ENCODE results near the gene TET2.

Gene TET2

GRCh38 chr4:105140684-105141490 is 5.8 kb upstream of the TET2 start:
- DNase-seq, result peak; percentile 23

DNA sequence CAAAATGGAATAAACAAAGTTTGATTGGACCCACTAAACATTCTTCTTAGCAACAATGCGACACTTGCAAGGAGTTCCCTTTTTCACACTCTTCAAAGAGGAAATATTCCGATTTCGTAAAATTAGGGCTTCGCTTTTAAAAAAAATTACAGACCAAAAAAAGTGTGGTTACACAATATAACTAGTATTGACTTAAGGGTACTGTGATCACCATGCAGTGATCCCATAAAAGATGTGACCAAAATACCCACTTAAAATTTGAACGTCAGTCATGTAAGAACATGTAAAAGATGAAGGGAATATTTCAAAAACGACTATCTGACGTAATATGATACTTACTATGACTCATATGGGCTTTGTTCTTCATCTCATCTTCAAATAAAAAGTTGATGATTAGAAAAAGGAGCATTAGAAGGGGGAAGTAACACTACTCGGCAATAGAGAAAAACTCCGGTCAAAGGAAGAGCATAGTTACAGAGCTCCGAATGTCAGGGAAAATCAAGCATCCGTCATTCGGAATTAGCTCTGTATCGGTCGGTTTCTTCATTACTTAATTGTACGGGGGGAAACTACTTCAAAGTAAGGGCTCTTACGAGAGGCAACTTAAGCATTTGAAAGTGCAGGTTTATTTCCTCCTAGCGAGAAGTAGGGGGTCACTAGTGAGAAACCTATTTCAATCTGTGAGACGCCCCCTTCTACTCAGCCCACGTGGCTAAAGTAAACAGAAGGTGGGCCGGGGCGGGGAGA is 1.3 kb upstream of the TET2 start:
- no peak for DNase-seq

- DNase-seq, result no peak
These were observed 787 bp upstream of the TET2 start for GRCh38 chr4:105145903-105146275.

GRCh38 chr4:105147016-105147552 is 408 bp downstream of the TET2 start:
- DNase-seq, result no peak

DNA sequence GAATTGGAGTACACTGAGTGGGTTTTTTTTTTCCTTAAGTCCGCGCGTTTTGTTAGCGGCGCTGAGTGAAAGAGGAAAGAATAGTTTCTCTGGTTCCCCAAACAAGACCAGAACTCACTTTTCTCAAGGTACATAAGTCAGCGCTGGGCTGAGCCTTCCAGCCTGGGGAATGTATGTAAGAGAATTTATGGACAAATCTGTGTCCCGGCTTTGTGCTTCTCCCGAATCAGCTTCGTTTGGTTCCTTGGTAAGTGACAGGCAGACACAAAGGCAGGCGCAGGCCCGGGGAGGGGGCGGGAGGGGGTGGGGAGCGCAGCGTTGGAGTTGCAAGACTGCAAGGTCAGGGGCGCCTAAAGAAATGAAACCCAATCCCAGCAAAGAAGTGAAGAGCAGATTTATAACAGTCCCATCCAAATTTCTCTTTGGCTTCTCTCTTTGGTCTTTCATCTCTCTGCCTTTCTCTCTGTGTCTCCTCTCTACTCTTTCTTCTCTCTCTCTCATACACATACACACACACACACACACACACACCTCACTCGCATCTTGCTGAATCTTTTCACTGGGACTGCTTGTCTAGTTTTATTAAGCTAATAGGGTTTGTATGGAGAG is 981 bp downstream of the TET2 start:
- peak; percentile 49 for DNase-seq

DNA sequence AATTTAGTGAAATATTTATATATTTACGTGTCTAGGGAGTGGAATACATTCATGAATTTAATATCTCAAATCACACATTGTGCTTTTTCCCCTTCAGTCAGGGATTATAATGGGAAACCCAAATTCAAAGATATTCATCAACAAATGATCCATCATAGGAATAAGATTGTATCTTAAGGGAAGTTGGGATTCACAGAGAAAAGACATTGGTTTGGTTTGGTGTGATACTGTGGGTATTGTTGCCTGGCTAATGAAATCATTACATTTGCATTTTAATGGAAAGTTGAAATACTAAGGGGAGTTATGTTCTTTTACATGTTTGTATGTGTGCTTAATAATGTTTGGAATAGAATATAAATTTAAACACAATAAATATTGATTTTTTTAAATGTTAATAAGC is 1.7 kb downstream of the TET2 start:
- no peak for DNase-seq

GRCh38 chr4:105148776-105149175 is 2.1 kb downstream of the TET2 start:
- no peak for DNase-seq

- no peak for DNase-seq
These were observed 3.1 kb downstream of the TET2 start for GRCh38 chr4:105149771-105150170.

GRCh38 chr4:105150503-105150902 is 3.8 kb downstream of the TET2 start:
- DNase-seq, result no peak

GRCh38 chr4:105153749-105154148 is 7.1 kb downstream of the TET2 start:
- DNase-seq, result no peak

GRCh38 chr4:105154576-105154975 is 7.9 kb downstream of the TET2 start:
- no peak for DNase-seq

DNA sequence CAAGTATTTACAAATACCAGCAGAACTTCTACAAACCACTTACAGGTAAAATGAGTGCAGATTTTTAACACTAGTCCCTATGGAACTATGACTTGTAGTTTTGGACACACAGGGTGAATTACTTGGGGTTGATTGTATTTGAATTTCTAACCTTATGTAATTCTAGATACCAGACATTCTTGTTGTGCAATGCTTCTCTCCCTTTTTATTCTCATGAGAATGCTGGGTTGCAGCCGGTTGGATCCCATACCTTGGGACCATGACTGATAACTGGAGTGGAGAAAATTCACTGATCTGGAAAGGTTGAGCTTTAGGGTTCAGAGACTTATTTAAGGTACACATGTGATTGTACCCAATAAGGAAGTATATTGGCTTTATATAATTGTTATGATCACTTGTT is 8.8 kb downstream of the TET2 start:
- peak; percentile 24 for DNase-seq

GRCh38 chr4:105158837-105159236 is 12.2 kb downstream of the TET2 start:
- DNase-seq, result no peak

- no peak for DNase-seq
These were observed 15.6 kb downstream of the TET2 start for GRCh38 chr4:105162123-105162796.

DNA sequence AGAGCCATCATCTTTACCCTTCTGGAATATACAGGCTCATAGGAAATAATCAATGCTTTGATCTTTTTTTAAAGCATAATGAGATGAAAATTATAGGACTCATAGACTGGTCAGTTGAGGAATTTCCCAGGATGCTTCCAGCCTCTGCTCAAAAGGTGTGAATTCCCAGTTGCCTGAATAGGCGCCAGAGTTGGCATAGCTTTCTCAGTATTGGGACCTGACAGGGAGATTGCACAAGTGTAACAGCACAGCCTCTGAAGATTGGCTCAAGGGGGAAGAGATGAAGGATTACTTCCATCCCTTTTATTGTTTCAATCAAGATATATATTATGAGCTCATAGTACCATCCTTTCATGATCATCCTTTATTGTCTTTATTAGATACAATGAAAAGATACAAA is 17.9 kb downstream of the TET2 start:
- no peak for DNase-seq

- no peak for DNase-seq
These were observed 19.4 kb downstream of the TET2 start for GRCh38 chr4:105166066-105166465.

- no peak for DNase-seq
These were observed 24.0 kb downstream of the TET2 start for GRCh38 chr4:105170711-105171110.

DNA sequence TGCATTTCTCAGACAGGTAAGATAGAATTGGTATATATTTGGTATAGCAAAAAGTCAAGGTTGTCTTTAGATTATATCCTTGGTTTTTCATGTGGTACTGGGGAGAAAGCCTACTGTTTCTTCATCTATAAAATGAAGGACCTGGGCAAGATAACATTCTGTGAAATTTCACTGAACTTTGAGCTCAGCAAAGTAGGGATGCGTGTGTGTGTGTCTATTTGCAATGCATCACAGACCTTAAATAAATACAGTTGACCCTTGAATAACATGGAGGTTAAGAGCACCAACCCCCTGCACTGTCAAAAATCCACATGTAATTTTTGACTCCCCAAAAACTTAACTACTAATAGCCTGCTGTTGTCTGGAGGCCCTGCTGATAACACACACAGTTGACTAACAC is 25.2 kb downstream of the TET2 start:
- no peak for DNase-seq

GRCh38 chr4:105174098-105174497 is 27.4 kb downstream of the TET2 start:
- no peak for DNase-seq

GRCh38 chr4:105179539-105180401 is 33.1 kb downstream of the TET2 start:
- DNase-seq, result peak; percentile 14

- DNase-seq, result no peak
These were observed 34.6 kb downstream of the TET2 start for GRCh38 chr4:105181259-105181658.

DNA sequence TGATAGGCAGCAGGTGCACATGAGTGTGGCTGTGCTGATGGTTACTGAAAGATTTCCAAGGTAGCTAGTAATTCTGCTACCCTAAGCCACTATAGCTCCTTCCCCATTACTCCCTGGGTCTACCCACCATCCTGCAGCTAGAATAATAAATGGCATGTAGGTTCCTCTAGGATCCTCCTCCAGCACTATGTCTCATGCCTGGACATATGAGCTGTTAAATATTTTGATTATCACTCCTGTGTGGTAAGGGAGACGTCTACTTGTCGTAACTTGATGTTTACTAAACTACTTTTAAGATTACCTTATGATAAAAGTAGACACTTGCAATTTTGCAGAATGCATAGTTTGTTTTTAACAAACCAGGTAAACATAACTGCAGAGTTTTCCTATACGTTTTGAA is 35.5 kb downstream of the TET2 start:
- no peak for DNase-seq

Data from fibroblast of skin of right biceps (primary cell).